ENCODE results near the gene SLC25A5. TPM values are rescaled to one million over a fixed set of nuclear protein-coding genes. Genes with fewer than 3 reads are reported as not detected.
"Not testable (repeated sequence)": the region's sequence is repeated elsewhere in the genome, so short reads cannot be mapped to it uniquely, and the experiment has no call there.

The SLC25A5 gene
- total RNA-seq, 1 donor, result 130 TPM

DNA sequence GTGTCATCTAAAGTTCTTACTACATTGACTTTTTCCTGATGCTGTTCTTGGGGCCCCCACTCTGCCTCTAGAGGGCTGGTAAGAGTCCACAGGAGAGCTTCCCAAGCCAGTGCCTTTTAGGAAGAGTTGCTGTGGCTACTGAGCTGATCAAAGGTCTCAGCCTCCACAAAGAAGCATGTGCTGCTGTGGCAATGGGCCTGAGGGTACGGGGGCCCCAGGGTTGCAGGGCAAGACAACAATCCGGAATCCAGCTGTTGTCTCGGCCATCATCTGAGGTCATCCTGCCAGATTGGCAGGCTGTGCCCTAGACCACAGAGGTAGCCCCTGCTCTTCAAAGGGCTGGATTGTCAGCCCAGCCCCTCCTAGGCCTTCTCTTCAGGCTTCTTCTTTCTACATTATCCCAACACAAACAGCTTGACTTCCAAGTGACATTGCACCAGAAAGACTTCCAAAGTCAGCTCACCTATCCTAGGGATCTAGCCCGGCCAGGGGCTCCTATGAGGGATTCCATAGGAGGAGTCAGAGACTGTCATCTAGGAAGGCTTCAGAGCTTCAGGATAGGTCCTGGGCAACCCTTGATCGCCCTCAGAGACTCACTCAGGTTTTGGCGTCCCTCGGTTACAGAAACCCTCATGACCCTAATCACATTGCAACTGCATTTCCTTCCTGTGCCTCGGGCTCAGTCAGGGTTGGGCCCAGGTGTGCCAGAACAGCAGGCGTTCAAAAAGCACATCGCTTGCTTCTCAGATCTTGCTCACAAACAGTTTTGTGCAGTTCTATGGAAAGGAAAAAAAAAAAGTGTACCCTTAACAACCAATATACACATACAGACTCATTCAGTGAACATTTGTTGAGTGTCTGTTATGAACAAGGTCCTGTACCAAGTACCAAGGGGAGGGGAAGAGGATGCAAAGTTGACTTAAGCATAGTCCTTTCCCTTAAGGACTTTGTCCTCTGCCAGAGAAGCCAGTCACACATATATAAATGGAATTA is 27.8 kb downstream of the SLC25A5 start:
- TF ChIP-seq, protein P1, sequence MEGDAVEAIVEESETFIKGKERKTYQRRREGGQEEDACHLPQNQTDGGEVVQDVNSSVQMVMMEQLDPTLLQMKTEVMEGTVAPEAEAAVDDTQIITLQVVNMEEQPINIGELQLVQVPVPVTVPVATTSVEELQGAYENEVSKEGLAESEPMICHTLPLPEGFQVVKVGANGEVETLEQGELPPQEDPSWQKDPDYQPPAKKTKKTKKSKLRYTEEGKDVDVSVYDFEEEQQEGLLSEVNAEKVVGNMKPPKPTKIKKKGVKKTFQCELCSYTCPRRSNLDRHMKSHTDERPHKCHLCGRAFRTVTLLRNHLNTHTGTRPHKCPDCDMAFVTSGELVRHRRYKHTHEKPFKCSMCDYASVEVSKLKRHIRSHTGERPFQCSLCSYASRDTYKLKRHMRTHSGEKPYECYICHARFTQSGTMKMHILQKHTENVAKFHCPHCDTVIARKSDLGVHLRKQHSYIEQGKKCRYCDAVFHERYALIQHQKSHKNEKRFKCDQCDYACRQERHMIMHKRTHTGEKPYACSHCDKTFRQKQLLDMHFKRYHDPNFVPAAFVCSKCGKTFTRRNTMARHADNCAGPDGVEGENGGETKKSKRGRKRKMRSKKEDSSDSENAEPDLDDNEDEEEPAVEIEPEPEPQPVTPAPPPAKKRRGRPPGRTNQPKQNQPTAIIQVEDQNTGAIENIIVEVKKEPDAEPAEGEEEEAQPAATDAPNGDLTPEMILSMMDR (IDR thresholded peaks at IDR 0.05; ENCODE audit: insufficient read depth, low read depth, low read length), result peak; percentile 3
- no peak overlapping the region for H3K4me3 ChIP-seq (ENCODE audit: low read depth, low read length)
- DNase-seq (ENCODE audit: low read depth), result no peak

DNA sequence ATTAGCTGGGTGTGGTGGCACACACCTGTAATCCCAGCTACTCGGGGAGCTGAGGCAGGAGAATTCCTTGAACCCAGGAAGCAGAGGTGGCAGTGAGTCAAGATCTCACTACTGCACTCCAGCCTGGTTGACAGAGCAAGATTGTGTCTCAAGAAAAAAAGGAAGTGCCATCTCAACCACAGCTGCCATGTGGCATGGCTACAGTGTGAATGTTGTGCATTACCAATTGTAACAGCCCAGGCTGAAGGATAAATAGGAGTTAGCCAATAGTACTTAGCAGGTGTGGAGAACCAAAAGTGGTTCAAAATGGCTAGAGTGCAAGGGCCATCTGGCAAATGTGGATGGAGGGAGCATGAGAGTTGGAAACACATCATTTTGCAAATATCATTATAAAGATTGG is 28.9 kb downstream of the SLC25A5 start:
- TF ChIP-seq, protein P1 (IDR thresholded peaks at IDR 0.05; ENCODE audit: insufficient read depth, low read depth, low read length), result no peak
- no peak for DNase-seq (ENCODE audit: low read depth)
- no peak overlapping the region for H3K4me3 ChIP-seq (ENCODE audit: low read depth, low read length)

DNA sequence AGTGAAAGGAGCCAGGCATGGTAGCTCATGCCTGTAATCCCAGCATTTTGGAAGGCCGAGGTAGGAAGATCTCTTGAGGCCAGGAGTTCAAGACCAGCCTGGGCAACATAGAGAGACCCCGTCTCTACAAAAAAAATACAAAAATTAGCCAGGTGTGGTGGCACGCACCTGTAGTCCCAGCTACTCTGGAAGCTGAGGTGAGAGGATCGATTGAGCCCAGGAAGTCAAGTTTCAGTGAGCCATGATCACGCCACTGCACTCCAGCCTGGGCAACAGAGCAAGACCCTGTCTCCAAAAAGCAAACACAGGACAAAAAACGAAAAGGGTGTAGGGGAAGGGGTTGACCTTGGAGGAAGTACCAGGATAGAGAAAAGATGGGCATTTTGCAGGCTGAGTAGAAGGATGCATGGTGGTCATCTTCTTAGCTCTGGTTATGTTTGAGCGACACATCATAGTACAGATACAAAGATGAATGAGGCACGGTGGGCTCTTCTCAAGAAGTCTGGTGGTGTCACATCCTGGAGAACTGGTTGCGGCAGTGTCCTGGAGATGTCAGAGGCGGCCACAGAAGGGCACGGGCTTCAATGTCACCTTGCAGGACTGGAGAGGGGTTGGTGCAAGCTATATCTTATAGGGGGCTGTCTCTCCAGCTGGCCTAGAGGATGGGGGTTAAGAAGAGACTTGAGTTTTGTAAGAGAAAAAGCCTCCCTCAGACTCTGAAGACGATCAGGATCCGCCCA is 32.0 kb downstream of the SLC25A5 start:
- DNase-seq (ENCODE audit: low read depth), result no peak
- no peak overlapping the region for H3K4me3 ChIP-seq (ENCODE audit: low read depth, low read length)
- TF ChIP-seq, protein P1 (IDR thresholded peaks at IDR 0.05; ENCODE audit: insufficient read depth, low read depth, low read length), result no peak

DNA sequence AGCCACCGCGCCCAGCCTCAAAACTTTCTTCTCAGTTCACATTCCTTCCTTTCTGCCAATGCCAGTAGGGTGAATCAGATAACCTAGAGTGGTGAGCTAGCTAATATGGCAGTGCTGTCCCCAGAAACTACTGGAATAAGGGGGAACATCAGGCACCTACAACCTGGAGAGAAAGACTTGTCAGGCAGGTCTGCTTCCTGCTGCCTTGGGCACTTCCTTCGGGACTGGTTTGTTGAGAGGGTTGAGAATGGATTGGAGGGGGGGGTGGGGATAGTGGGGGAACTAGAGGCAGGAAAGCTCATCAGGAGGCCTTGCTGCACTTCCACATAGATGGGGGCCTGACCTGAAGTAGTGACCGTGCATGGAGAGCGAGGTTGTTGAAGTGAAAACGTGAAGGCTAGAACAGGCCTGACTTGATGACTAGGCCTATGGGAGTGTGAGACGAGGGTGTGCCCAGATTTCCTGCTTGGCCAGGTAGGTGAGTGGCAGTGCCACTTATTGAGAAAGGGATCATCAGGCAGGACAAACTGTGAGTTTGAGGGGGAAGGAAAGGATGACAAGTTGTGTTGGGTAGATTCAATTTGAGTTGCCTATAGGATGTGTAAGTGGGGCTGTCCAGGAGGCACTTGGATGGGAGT is 33.4 kb downstream of the SLC25A5 start:
- TF ChIP-seq, protein P1 (IDR thresholded peaks at IDR 0.05; ENCODE audit: insufficient read depth, low read depth, low read length), result no peak
- no peak for DNase-seq (ENCODE audit: low read depth)
- H3K4me3 ChIP-seq (ENCODE audit: low read depth, low read length), result no peak overlapping the region

DNA sequence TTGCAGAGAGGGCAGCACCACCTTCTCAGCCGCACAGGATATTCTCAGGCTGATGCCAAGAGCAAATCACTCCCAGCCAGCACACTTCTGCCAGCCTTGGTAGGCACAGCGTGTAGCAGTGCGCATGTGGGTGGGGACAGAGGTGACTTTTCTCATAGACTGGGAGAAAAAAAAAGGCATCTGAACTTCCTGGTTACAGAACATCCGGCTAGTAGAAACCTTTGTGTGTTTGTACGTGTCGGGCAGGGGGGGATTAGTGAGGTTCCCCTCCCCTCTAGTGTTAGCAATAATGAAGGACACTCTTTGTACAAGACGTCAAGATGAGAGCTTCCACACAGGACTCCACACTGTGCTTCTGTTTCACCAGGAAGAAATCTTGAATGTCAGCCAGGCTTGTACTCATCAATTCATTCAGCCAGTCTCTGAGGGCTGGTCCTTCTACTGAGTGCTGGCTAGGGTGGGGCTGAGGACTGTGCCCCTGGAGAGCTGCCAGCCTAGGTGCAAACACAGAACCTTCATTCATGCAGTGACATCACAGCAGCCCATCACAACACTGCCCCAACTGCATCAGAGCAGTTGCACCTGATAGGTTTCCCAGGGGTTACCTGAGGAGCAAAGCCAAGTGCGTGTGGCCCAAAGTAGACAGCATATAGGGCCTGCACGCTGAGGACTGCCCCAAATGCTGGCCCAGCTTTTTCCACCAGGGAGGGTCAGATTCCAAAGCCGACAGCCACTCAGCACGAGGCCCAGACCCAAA is 34.7 kb downstream of the SLC25A5 start:
- DNase-seq (ENCODE audit: low read depth), result no peak
- no peak overlapping the region for H3K4me3 ChIP-seq (ENCODE audit: low read depth, low read length)
- TF ChIP-seq, protein P1 (IDR thresholded peaks at IDR 0.05; ENCODE audit: insufficient read depth, low read depth, low read length), result no peak

DNA sequence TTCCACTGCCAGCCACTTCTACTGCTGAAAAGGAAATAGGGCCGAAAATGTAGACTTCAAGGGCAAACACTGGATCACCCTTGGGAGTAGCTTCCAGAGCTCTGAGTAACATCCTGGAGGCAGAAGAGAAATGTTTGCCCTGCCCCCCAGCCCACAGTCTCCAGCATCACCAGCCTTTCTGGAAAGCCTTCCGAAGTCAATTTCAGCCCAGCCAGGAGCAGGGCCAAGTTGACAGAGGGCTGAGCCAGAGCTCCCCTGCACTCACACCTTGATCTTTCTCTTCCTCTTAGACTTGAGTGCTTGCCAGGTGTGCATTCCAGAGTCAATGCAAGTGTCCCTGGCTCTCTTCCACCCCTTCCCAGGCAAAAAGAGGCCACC is 35.2 kb downstream of the SLC25A5 start:
- no peak overlapping the region for H3K4me3 ChIP-seq (ENCODE audit: low read depth, low read length)
- DNase-seq (ENCODE audit: low read depth), result peak; percentile 63
- TF ChIP-seq, protein P1 (IDR thresholded peaks at IDR 0.05; ENCODE audit: insufficient read depth, low read depth, low read length), result no peak

DNA sequence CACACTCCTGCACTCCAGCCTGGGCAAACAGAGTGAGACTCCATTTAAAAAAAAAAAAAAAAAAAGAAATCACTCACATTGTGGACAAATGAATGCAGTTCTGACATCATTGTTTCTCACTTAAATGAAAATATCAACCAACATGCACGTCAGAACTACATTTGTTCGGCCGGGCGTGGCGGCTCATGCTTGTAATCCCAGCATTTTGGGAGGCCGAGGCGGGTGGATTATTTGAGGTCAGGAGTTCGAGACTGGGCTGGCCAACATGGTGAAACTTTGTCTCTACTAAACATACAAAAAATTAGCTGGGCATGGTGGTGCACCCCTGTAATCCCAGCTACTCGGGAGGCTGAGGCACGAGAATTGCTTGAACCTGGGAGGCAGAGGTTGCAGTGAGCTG is 36.9 kb downstream of the SLC25A5 start:
- H3K4me3 ChIP-seq (ENCODE audit: low read depth, low read length); DNase-seq (ENCODE audit: low read depth): not testable (repeated sequence)
